GM21360 (cell line): Measurements from ENCODE around the gene SYNPR.

Experiments
- ATAC-seq: cut with Tn5 transposase; IDR thresholded peaks from one replicate; pipeline ENCODE4 v1.9.1; 2021; ENCODE audit warnings: mild to moderate bottlenecking, moderate library complexity; ENCODE audit not compliant: unreplicated experiment

The SYNPR gene

GRCh38 chr3:63303238-63303637 lies 25.1 kb downstream of the SYNPR start:
- no peak for ATAC-seq

GRCh38 chr3:63304421-63304820 lies 26.3 kb downstream of the SYNPR start:
- no peak for ATAC-seq

- ATAC-seq: no peak
These were observed 30.0 kb downstream of the SYNPR start for GRCh38 chr3:63308072-63308471.

- no peak for ATAC-seq
These were observed 31.7 kb downstream of the SYNPR start for GRCh38 chr3:63309768-63310167.

GRCh38 chr3:63323766-63324165 lies 45.7 kb downstream of the SYNPR start:
- no peak for ATAC-seq

- no peak for ATAC-seq
These were observed 46.5 kb downstream of the SYNPR start for GRCh38 chr3:63324621-63325020.

- ATAC-seq: no peak
These were observed 47.3 kb downstream of the SYNPR start for GRCh38 chr3:63325386-63325785.

GRCh38 chr3:63328365-63328764 lies 50.3 kb downstream of the SYNPR start:
- no peak for ATAC-seq

GRCh38 chr3:63331520-63331919 lies 53.4 kb downstream of the SYNPR start:
- no peak for ATAC-seq

GRCh38 chr3:63333815-63334214 lies 55.7 kb downstream of the SYNPR start:
- ATAC-seq: no peak

- no peak for ATAC-seq
These were observed 60.2 kb downstream of the SYNPR start for GRCh38 chr3:63338351-63338750.

GRCh38 chr3:63343674-63344073 lies 65.6 kb downstream of the SYNPR start:
- no peak for ATAC-seq

GRCh38 chr3:63344661-63345060 lies 66.6 kb downstream of the SYNPR start:
- no peak for ATAC-seq

GRCh38 chr3:63349583-63350573 lies 71.8 kb downstream of the SYNPR start:
- ATAC-seq: peak; percentile 77

- peak; percentile 60 for ATAC-seq
These were observed 73.3 kb downstream of the SYNPR start for GRCh38 chr3:63351159-63352007.

GRCh38 chr3:63352008-63352279 lies 73.8 kb downstream of the SYNPR start:
- ATAC-seq: no peak

- no peak for ATAC-seq
These were observed 75.3 kb downstream of the SYNPR start for GRCh38 chr3:63353383-63353782.

GRCh38 chr3:63354160-63354559 lies 76.1 kb downstream of the SYNPR start:
- ATAC-seq: no peak

GRCh38 chr3:63355809-63356208 lies 77.7 kb downstream of the SYNPR start:
- no peak for ATAC-seq

- ATAC-seq: no peak
These were observed 86.4 kb downstream of the SYNPR start for GRCh38 chr3:63364495-63364894.

GRCh38 chr3:63364910-63365309 lies 86.8 kb downstream of the SYNPR start:
- no peak for ATAC-seq

GRCh38 chr3:63365671-63366070 lies 87.6 kb downstream of the SYNPR start:
- no peak for ATAC-seq
